Stimulated activated CD4-positive, alpha-beta T cell treated with anti-CD3 and anti-CD28 coated beads, Interleukin-1b, Interleukin-23, amount 100 ng/mL, for 24 hours (primary cell): ENCODE data around the gene CNN3.

Source experiments
- DNase-seq, 4 experiments: peaks; one replicate each; pipeline ENCODE4 v3.0.0-alpha.2; 2020; ENCODE audit warnings: low read depth in 4 of 4, low spot score in 1 of 4

CNN3 gene

DNA sequence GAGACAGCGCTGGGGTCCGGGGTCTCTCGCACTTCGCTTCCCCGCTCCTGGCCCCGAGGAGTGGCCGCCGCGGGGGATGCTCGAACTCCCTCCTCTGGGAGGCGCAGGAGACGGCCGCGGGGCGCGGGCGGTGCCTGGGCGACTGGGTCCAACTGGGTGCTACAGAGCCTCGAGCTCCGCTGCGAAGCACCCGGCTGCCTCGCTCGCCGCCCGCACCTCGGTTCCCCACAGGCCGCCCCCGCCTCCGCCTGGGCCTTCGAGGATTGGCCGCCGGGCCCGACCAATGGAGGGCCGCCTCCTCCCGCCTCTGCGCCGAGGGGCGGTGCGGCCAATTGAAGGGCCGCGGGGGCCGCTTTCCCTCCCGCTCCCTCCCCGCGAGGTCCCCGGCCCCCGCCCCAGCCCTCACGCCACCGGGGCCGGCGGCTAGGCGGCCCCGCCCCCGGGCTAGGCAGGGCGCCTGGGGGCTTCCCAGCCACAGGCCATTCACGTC, at the start of gene CNN3:
TSS of gene CNN3 (minus strand) at position 196 of the 490 bp plus-strand sequence. CDS start 216 bp downstream, outside the sequence.
- DNase-seq: peak; percentile 17 to 60 (median 32)

DNA sequence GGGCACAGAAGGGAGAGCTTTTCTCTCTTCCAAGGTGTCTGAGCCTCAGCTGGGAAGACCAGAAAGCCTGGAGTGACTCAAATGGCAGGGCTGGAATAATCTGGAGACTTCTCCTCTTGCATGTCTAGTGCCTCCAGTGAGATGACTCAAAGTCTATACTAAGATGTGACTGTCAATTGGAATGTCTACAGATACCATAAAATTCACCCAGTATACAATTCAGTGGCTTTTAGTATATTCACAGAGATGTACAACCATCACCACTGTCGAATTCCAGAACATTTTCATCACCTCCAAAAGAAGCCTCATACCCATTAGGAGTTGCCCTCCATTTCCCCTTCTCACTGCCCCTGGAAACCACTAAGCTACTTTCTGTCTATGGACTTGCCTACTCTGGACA, 47.9 kb upstream of the CNN3 start:
- DNase-seq: no peak

DNA sequence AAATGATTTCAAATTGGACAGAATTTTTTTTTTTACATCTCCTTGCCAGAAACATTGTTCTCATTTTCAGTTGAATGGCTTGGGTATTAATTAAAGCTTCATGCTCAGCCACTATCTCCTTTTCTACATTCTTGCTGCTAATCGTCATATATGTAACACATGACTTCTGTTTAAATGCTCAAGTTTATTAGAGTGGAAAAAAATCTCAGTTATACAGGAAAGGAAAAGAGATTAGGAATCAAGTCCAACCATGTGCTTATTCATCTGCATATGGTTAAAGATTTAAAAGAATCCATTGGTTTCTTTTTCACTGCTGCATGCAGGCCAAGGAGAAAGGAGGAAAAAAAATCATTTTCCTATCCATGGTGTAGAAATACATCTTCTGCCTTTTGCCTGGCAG, 47.3 kb upstream of the CNN3 start:
- no peak for DNase-seq

DNA sequence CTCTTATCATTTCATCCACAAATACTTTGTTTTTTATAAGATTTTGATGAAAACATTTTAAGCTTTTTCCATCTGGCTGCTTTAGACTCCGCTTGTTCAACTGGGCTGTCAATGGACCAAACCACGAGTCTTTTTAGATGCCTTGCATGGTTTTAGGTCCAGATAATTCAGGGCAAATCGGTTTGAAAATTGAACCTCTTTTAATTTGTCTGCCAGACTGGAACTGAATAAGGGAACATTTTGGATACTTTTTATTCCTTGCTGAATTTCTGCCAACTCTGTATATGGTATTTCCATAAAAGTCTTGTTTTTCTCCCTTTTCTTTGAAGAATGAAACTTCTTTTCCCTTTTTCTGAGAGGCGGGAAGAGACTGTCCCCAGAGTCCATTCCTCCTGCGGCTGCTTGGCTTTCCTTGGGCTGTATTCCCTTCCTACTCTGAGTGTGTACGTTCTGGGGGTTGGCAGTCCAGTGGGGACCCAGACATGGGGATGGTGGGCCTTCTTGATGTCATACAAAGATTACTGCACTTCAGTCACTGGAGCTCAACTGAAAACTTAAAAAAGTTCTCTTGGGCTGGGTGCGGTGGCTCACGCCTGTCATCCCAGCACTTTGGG, 46.5 kb upstream of the CNN3 start:
- DNase-seq: no peak

DNA sequence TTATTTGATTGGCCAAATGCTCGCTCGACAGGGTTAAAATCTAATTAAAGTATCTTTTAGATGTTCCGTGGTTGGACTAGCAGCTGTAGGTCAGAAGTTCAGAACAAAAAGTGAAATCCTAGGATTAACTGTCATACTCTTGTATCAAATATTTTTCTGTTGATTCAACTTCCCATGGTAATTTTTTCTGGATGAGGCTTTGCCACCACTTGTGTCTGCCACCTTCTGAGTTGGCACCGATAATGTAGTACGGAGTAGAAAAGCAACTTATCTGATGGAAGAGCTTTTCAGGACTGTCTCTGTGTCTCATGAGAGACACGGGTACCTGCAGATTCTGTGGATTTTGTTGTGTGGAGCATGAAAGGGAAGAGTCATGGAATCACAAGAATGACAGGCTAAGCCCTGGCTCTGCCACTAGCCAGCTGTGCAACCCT, 44.6 kb upstream of the CNN3 start:
- DNase-seq: no peak

DNA sequence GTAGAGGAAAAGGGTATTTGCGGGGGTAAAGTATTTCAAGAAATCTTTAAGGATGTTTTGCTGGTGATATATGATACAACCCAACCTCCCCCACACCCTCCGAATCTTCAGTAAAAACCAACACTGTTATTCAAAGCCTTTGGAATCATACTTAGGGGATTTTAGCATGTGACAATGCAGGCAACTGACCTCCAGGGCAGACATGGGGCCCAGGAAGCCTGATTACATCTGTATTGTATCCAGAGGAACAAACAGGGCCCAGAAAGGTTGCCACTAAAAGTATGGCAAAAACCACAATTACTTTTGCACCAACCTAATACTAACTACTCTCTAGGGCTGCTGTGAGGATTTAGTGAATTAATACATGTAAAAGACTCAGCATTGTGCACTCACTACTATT, 43.9 kb upstream of the CNN3 start:
- no peak for DNase-seq

DNA sequence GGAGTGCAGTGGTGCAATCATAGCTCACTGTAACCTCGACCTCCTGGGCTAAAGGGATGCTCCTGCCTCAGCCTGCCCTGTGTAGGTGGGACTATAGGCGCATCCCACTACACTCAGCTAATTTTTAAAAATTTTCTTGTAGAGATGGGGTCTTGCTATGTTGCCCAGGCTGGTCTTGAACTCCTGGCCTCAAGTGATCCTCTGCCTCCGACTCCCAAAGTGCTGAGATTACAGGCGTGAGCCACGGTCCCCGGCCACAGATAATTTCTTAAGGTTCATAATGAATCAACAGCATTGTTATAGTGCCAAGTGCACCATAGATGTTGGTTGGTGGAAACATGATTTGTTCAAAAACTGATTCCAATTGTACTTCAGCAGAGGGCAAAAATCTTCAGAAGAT, 42.2 kb upstream of the CNN3 start:
- DNase-seq: no peak

DNA sequence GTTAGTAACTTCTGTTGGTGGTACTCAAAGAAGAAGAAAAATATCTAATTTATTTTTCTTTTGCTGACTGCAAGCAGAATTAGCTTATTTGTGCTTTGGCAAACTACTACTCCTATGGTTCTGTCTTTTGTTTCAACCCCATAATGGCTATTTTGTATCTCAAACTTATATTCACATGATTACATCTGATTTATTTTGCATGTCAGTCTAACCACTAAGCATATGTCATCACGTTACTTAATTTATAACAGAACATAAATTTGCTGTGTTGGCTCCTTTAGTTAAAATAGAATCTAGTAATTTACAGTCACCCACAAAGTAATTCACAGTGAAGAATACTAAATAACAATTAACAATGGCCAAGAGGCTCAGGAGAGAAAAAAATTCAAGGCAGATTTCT, 39.1 kb upstream of the CNN3 start:
- no peak for DNase-seq

DNA sequence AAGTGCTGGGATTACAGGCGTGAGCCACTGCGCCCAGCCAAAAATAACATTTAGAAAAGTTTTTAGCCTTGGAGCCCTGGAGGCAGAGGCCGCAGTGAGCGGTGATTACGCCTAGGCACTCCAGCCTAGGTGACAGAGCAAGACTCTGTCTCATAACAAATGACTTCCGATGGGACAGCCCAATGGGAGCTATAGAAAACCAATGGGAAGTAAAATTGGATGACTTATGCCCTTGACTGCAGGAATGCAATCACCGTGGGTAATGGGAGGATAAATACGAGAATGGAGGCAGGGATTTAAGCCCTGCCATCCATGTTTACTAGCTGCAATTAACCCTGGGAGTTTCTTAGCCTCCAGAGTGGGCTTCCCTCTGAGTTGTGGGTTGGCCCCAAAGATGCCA, 37.0 kb upstream of the CNN3 start:
- DNase-seq: no peak

DNA sequence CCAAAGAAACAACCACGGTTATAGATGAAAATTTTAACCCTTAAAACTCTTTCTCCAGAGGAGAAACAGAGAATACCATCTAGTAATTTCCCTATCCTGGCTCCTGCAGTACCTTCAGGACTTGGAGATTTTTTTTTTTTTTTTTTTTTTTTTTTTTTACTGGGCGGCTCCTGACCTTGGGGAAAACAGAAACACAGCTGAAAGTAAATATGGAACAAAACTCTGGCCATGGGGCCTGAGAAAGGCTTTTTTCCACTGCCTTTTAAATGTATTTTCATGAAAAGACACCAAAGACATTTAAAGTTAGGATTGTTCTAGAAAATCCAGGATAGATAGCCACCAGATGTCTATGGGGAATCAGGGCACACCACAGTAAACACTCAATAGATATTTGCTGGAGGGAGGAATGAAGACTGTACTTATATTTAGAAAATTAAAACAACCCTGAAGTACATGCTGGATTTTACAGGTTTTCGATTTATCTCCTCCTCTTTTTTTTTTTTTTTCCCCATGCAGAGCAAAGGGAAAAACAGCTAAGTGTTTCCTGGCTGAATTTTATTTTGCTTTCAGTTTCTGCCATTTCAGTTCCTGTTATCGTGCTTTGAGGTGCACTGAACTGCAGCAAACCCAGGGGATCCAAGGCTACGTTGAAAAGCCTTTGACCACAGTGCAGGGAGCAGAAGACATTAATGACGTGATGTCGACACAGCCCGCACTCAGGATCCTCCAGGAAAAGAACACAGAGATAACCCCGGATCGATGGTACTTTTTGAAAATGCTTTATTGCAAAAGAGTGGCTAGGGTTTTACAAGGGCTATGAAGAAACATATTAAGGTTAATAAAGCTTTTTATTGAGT, 35.7 kb upstream of the CNN3 start:
- peak in 1 of 4 experiments; percentile 6 for DNase-seq

DNA sequence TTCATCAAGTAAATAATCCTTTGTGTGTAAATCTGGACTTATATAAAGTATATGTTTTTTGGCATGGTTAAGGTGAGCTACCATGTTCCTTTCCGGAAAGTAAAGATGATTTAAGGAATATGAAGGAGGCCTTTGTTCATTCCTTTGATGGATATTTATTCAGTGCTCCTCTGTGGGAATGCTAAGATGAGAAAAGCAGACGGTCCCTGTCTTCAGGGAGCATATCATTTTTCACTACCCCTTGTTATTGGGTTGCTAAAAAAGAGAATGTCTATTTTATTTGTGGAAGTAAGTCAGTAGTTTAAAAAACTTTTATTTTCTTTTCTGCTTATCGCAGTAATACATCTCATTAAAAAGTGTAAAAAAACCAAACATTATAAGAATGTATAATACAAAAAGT, 35.1 kb upstream of the CNN3 start:
- DNase-seq: no peak

DNA sequence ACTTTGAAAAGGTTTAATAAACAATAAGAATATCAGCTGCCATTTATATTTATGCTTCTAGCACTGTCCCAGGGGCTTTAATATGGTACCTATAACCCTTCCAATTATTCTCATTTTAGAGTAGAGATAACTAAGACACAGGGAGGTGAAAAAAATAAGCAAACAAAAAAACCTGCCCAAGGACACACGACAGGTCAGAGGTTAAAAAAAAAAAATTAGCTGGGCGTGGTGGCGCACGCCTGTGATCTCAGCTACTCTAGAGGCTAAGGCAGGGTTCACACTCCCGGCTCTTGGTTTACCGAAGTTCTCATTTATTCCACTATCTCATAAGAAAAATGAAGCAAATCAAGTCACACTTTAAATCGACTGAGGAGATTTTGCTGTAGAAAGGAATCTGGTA, 34.7 kb upstream of the CNN3 start:
- DNase-seq: no peak

DNA sequence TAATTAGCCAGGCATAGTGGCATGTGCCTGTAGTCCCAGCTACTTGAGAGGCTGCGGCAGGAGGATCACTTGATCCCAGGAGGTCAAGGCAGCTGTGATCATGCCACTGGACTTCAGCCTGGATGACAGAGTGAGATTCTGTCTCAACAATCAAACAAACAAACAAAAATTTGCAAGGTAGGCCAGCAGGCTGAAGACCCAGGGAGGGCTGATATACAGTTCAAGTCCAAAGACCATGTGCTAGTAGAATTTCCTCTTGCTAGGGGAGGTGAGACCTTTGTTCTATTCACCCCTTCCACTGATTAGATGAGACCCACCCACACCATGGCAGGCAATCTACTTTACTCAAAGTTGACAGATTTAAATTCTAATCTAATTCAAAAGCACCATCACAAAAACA, 31.2 kb upstream of the CNN3 start:
- DNase-seq: no peak

DNA sequence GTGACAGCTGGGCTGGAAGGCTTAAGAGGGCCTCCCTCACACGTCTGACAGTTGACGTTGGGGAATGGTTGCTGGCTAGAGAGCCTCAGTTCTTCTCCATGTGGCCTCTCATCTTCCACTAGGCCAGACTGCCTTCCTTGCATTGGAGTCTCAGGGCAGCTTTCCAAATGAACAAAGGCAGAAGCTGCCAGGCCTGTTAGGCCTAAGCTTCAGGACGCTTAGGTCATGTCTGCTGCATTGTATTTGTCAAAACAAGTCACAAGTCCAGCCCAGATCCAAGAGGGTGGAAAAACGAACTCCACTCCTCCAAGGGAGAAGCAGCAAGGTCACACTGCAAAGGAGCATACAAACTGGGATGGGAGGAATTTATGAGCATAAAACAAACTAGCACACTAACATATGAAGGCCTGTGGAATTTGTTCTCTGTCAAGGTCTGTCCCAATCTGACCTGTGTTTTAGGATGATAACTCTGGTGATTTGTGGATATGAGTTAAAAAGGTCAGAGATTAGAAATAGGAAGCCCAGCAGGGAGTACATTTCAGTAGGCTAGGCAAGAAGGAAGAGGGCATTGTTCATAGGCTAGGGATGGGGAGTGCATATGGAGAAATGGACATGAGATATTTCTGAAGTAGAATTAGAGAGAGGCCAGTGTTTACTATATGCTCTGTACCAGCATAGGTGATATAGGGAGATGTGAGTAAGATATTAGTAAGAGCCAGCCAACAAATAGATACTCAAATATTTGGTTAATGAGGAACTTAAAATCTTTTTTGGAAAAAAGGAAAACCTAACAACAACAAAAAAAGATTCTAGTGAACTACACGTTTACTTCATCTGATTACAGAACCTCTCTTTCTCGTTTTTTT, 29.1 kb upstream of the CNN3 start:
- DNase-seq: no peak

DNA sequence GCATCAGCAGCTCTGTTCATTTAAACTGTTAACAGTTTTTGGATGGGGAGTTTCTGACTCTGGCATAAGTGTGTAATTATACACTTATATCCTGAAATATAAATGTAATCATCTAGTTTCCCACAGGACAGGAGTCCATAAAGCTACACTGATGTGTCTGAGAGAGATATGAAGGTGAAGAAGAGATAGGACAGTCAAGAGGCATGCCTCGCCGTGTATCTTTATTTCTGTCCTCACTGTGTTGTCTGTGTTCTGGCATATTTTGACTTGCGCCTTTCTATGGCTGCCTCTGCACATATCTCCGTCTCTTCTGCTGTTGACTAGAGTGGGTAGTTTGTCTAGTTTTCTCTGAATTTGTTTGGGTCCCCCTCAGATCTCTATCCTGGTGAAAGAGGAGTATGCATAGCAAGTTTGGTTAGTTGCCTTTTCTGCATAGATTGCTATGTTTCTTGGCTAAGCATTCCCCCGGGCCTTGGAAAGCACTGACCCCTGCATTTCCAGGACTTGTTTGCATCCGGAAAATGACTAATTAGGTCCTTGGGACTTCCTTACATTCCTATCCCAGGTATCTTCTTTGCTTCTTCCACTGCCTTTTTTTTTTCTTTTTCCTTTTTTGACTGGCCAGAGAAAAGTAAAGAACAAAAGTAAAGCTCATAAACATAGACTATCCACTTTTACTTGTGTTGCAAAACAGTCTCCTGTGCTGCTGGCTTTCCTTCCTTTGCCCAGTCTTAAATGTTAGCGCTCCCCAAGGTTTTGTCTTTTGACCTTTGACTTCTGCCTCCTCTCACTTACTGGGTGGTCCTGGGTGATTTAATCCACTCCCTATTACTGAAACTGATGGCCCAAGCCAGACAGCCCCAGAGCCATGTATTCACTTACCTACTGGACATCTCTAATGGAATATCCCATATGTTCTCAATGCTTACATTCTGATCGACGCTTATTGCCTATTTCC, 27.6 kb upstream of the CNN3 start:
- no peak for DNase-seq

DNA sequence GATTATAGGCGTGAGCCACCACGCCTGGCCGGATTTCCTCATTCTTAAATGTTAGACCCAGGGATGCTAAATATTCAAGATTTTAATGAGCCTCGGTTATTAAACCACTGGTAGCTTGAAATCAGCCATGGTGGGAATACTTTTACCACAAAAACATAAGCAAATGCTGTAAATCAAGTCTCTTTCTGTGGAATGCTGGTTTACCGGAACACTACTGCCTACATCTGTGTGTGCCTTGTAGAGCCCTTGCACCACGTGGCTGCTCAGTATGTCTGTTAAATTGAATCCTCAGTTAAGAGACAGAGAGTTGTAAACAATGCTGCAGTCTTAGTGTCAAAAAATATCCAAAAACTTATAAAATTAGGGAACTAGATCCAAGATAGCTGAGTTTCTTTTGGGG, 26.8 kb upstream of the CNN3 start:
- DNase-seq: no peak

DNA sequence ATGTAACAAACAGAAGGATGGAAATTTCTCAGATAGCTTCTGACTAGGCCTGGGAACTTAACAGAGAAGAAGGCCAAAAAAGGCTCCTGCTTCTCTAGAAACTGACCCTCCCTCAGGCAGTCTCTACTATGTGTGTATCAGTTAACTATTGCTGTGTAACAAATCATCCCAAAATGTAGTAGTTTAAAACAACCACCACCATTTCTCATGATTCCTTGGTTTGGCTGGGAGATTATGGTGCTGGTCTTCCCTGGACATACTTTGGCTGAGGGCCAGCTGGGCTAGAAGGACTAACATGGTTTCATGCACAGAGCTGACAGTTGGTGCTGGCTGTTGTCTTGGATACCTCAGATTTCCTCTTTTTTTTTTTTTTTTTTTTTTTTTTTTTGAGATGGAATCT, 26.2 kb upstream of the CNN3 start:
- DNase-seq: no peak

DNA sequence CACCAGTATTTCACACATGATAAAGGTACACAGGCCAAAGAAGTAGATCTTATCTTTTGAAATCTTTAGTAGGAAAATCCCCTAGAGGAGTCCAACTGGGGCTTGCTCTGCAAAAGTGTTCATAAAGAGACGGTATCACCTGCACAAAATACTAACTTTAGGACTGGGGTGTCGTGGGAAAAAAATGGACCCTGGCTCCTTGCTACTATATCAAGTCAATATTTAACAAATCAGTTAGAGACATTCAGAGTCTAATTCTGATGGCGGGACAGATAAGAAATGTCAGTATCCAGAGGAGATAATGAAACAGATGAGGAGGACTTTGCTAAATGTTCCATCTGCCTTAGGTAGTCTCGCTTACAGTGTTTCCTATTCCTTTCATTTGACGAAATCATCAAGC, 25.6 kb upstream of the CNN3 start:
- DNase-seq: no peak

DNA sequence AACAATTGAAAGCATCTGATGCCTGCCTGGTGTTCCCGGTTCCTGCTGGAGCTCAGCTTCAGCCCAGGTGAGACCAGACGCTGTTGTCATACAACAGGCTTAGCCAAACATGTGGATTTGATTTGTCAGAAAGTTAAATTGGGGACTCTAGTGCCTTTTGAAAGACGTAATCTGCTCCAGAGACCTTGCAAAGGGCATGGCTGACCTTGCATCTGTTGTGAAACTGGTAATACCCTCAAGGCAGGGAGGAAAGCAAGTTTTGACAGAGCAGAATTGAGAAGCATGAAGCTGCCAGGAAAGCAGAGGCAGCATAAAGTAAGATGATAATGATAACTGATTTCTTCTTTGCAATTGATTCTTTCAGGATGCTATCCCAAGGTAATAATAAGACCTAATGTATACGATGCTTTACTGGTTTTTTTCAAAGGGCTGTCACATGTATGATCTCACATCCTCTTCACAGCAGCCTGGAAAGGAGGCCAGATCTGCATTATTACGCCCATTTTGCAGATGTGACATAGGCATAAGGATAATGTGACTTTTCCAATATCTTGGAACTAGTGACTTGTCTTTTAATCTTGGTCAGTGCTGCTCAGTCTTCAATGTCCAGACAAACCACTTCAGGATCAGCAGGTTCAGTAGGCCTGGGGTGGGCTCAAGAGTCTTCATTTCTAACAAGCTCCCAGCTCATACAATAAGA, 24.7 kb upstream of the CNN3 start:
- DNase-seq: no peak

DNA sequence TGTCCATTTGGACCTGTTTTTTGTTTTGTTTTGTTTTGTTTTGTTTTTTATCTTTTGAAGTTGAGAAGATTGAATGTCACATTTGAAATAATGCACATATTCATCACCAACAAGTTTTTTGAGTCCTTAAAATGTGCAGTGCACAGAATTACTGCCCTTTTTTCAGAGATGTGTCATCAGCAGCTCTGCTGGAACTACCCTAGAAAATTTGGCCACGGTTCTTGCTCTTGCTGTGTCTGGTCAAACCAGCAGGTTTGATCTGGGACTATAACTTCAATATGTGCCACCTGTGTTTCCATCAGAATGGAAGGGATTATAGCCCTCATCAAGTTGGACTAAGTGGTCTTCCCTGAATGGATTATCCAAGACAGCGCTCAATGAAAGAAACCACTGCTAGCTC, 24.1 kb upstream of the CNN3 start:
- no peak for DNase-seq
